ENCODE measurements around the gene IGF1R. TPM values are rescaled to one million over a fixed set of nuclear protein-coding genes. Genes with fewer than 3 reads are reported as not detected.

IGF1R gene
- total RNA-seq, 2 donors from 2014 or later, result 10.3 to 12.6 TPM

DNA sequence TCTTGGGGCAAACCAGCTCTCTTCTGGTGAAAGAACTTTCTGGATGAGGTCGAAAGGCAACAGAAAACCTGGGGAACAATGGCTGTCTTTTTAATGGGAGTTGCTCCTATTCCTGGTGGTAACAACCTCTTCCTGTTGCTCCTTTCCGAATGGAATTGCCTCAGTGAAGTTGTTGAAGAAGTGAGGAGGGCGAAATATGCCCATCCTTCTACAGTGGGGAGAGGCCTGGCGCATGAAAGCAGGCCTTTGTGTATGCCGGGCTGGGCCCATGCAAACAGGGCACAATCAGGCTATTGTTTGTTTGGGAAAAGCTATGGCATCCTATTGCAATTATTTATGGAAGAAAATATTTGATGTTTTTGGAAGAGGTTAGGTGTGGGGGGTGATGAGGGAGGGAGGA lies 166.9 kb downstream of the IGF1R start:
- peaks cover 0 to 11% of the 10 kb centered on the region in 2 donors for H3K4me1 Mint-ChIP-seq (ENCODE audit: low read depth in 2 of 2)
- H3K36me3 Mint-ChIP-seq, result no peaks in the 10 kb centered on the region
- no peak overlapping the region for H3K27ac Mint-ChIP-seq
- ATAC-seq (no peak), DNase-seq (ENCODE audit: low spot score) (no peak)
- H3K4me3 Mint-ChIP-seq, result no peak overlapping the region
- H3K9me3 Mint-ChIP-seq, result no peaks in the 10 kb centered on the region
- no peaks in the 10 kb centered on the region for H3K27me3 Mint-ChIP-seq

DNA sequence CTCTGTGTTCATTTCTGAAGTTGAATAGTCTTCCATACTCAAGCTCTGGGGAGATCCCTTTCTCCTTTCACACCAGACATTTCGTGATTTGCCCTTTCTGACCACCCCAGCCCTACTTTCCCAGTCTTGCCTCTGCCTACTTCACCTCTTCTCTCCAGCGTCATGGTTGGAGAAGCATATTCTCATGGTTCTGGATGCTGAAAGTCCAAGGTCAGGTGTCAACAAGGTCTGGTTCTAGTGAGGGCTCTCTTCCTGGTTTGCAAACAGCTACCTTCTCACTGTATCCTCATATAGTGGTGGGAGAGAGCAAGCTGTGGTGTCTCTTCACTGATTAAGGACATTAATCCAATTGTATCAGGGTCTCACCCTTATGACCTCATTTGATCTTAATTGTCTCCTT lies 169.4 kb downstream of the IGF1R start:
- Mint-ChIP-seq H3K36me3 (no peaks in the 10 kb centered on the region), H3K4me3 (no peak overlapping the region), H3K4me1 (ENCODE audit: low read depth in 2 of 2) (peaks cover 0 to 11% of the 10 kb centered on the region in 2 donors), H3K27me3 (no peaks in the 10 kb centered on the region), H3K9me3 (no peaks in the 10 kb centered on the region), H3K27ac (no peak overlapping the region)
- ATAC-seq, result no peak
- no peak for DNase-seq (ENCODE audit: low spot score)

DNA sequence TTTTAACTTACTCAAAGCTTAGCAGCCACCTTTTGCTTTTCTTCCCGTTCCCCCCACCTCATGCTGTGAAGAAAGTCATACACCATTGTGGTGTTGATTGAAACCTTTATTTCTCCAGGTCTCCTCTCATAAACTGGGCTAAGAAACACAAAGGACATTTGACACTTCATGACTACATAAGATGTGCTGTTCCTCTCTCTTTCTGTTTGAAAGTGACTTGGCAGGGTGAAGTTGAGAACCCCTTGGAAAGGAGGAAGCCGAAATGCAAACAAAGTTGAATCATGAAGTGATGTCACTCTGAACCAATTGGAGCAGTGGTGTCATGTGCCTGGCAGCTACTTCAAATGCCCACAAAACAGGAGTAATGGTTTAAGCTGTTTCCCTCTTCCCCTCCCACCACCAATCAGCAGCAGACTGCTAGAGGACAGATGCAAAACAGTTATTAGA lies 174.7 kb downstream of the IGF1R start:
- no peaks in the 10 kb centered on the region for H3K9me3 Mint-ChIP-seq
- H3K27me3 Mint-ChIP-seq, result no peaks in the 10 kb centered on the region

DNA sequence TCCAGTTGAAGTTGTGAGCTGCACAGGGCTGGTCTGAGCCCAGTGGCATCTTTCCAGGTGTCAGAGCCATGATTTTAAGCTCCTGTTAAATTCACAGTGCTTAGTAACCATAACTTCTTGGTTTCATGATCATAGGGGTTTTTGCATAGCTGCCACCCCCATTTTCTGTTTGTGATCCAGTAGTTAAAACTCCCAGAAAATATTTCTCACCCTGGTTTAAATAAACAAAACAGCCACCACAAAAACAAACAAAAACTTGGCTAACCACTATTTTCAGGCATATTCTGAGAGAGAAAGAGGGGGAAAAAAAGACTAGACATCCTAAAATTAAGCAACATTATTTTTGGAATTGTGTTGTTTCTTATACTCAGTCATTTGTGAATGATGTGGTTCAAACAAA lies 175.3 kb downstream of the IGF1R start:
- Mint-ChIP-seq H3K4me3 (no peak overlapping the region), H3K27me3 (no peaks in the 10 kb centered on the region), H3K9me3 (no peaks in the 10 kb centered on the region), H3K36me3 (no peaks in the 10 kb centered on the region), H3K27ac (no peak overlapping the region), H3K4me1 (ENCODE audit: low read depth in 2 of 2) (peaks cover 4 to 7% of the 10 kb centered on the region in 2 donors)
- no peak for ATAC-seq
- no peak for DNase-seq (ENCODE audit: low spot score)

More for the DNA sequence above, 174.7 kb downstream of the IGF1R start:
- Mint-ChIP-seq H3K27ac (no peak overlapping the region), H3K36me3 (no peaks in the 10 kb centered on the region), H3K4me3 (no peak overlapping the region), H3K4me1 (ENCODE audit: low read depth in 2 of 2) (peaks cover 4 to 10% of the 10 kb centered on the region in 2 donors)
- DNase-seq (ENCODE audit: low spot score) (no peak), ATAC-seq (peak in 1 of 2 donors; percentile 27)

DNA sequence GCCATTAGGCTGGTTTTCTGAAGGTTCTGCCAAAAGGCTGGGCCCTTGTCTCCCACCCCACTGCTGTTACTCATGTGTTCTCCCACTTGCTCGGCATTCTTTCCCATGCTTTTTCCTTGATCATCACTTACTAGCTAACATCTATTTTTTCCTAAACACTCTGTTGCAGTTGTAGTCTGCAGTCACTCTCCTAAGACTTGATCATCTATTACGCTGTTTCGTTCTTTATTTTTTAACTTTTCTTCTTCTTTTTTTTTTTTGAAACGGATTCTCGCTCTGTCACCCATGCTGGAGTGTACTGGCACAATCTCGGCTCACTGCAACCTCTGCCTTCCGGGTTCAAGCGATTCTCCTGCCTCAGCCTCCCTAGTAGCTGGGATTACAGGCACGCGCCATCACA lies 176.3 kb downstream of the IGF1R start:
- Mint-ChIP-seq H3K9me3 (no peaks in the 10 kb centered on the region), H3K4me1 (ENCODE audit: low read depth in 2 of 2) (peaks cover 4 to 7% of the 10 kb centered on the region in 2 donors), H3K4me3 (no peak overlapping the region), H3K36me3 (peaks cover 4% of the 10 kb centered on the region), H3K27ac (no peak overlapping the region), H3K27me3 (no peaks in the 10 kb centered on the region)
- no peak for DNase-seq (ENCODE audit: low spot score)
- no peak for ATAC-seq

DNA sequence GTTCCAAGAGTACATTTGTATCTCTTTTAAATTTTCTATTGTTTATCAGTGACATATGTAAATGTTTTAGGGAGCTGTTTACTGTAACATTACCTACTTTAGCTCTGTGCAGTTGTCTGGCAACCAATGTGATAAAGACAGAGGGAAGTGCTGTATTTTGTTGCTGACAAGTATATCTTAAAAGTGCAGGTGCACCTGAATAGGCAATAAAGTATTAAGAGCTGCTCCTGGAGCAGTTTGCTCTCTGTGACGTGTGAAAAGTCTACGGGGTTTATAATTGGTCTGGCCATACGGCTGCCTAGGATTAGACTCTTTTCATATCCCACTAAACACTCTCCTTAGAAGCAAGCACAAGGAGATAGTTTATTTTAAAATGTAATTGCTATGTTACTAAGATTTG lies 178.3 kb downstream of the IGF1R start:
- H3K4me1 Mint-ChIP-seq (ENCODE audit: low read depth in 2 of 2), result peaks cover 4 to 7% of the 10 kb centered on the region in 2 donors
- peaks cover 21% of the 10 kb centered on the region for H3K36me3 Mint-ChIP-seq
- ATAC-seq (no peak), DNase-seq (ENCODE audit: low spot score) (no peak)
- H3K4me3 Mint-ChIP-seq, result no peak overlapping the region
- H3K27me3 Mint-ChIP-seq, result peaks cover 0 to 5% of the 10 kb centered on the region in 2 donors
- no peak overlapping the region for H3K27ac Mint-ChIP-seq
- peaks cover 11% of the 10 kb centered on the region for H3K9me3 Mint-ChIP-seq

DNA sequence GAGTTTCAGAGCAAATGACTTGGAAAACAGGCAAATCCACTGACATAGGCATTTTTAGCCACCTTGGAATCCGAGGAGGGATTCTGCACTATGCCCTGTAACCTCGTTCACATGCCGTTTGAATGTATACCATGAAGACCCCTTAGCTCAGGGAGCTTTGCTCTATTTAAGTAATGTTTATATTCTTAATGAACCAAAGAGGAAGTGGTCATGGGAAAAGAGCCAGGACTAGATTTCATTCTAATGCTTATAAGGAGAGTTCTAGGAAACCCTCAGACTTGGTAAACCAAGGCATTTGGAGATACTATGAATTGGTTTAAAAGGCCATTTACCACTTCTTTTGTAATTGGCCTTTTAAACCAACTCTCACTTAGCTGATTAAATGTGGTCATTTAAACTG lies 178.9 kb downstream of the IGF1R start:
- H3K27ac Mint-ChIP-seq, result no peak overlapping the region
- H3K4me1 Mint-ChIP-seq (ENCODE audit: low read depth in 2 of 2), result peaks cover 4 to 7% of the 10 kb centered on the region in 2 donors
- DNase-seq (ENCODE audit: low spot score) (no peak), ATAC-seq (no peak)
- H3K4me3 Mint-ChIP-seq, result no peak overlapping the region
- peaks cover 16% of the 10 kb centered on the region for H3K9me3 Mint-ChIP-seq
- H3K27me3 Mint-ChIP-seq, result peaks cover 0 to 5% of the 10 kb centered on the region in 2 donors
- H3K36me3 Mint-ChIP-seq, result peaks cover 27% of the 10 kb centered on the region

DNA sequence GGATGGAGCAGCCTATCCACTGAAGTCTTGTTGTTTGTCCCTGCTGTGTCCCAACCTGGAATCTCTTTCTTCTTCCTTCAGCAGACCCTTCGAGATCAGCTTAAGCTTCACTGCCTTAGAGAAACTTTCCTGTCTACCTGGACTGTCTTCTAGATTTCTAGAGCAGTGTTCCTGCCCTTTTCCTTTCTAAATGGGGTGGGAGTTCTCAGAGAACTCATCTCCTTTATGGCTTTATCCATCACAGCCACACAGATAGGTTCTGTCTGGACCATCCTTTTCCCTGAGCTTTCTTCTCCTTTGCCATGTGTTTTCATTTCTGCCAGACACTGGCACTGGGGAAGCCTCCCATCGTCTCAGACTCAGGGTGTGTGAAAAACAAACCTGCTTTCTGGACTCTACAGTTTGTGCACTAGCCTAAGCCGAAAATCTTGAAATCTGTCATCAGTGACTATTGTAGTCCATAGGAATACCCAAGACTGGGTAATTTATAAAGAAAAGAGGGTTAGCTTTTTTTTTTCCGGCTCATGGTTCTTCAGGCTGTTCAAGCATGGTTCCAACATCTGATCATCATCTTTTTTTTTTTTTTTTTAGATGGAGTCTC lies 181.8 kb downstream of the IGF1R start:
- no peak for ATAC-seq
- H3K9me3 Mint-ChIP-seq, result peaks cover 19% of the 10 kb centered on the region
- H3K27me3 Mint-ChIP-seq, result peaks cover 0 to 5% of the 10 kb centered on the region in 2 donors
- H3K36me3 Mint-ChIP-seq, result peaks cover 31% of the 10 kb centered on the region
- peaks cover 0 to 3% of the 10 kb centered on the region in 2 donors for H3K4me1 Mint-ChIP-seq (ENCODE audit: low read depth in 2 of 2)
- no peak for DNase-seq (ENCODE audit: low spot score)
- no peak overlapping the region for H3K27ac Mint-ChIP-seq
- H3K4me3 Mint-ChIP-seq, result no peak overlapping the region

DNA sequence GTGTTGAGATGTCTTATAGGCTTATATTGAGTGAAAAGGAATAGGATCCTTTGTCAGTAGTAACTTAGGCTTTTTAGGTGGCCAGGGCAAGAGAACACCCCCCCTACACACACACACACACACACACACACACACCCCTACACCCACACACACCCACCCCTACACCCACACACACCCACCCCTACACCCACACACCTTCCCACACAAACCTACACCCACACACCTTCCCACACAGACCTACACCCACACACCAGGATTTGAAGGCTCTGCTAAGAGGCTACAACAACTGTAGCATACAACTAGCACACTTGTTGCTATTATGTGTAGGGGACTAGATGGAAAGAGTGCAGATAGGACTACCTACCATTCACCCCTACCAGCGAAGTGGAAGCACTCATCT lies 186.6 kb downstream of the IGF1R start:
- Mint-ChIP-seq H3K27me3 (peaks cover 0 to 5% of the 10 kb centered on the region in 2 donors), H3K4me3 (no peak overlapping the region), H3K4me1 (ENCODE audit: low read depth in 2 of 2) (peaks cover 0 to 4% of the 10 kb centered on the region in 2 donors), H3K36me3 (peaks cover 23% of the 10 kb centered on the region), H3K27ac (no peak overlapping the region), H3K9me3 (peaks cover 18% of the 10 kb centered on the region)
- ATAC-seq, result peak in 1 of 2 donors; percentile 24
- no peak for DNase-seq (ENCODE audit: low spot score)

DNA sequence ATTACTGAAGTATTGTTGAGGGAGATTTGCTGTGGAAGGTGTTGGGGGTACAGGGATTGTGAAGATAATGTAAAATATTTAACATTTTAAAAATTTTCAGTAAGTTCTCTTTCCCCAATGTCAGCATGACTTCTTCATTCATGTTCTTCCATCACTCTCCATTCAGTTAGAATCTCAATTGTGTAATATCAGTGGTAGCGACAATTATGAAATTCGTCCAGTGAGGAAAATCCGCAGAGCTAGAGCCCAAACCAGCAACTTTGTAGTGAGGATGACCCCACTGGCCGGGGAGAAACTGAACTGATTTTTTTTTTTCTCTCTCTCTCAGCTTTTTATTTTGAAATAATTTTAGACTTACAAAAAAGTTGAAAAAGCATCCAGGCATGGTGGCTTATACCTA lies 187.5 kb downstream of the IGF1R start:
- ATAC-seq (no peak), DNase-seq (ENCODE audit: low spot score) (no peak)
- peaks cover 14% of the 10 kb centered on the region for H3K9me3 Mint-ChIP-seq
- peaks cover 0 to 6% of the 10 kb centered on the region in 2 donors for H3K4me1 Mint-ChIP-seq (ENCODE audit: low read depth in 2 of 2)
- no peak overlapping the region for H3K4me3 Mint-ChIP-seq
- no peak overlapping the region for H3K27ac Mint-ChIP-seq
- peaks cover 18% of the 10 kb centered on the region for H3K36me3 Mint-ChIP-seq
- H3K27me3 Mint-ChIP-seq, result peaks cover 0 to 5% of the 10 kb centered on the region in 2 donors

DNA sequence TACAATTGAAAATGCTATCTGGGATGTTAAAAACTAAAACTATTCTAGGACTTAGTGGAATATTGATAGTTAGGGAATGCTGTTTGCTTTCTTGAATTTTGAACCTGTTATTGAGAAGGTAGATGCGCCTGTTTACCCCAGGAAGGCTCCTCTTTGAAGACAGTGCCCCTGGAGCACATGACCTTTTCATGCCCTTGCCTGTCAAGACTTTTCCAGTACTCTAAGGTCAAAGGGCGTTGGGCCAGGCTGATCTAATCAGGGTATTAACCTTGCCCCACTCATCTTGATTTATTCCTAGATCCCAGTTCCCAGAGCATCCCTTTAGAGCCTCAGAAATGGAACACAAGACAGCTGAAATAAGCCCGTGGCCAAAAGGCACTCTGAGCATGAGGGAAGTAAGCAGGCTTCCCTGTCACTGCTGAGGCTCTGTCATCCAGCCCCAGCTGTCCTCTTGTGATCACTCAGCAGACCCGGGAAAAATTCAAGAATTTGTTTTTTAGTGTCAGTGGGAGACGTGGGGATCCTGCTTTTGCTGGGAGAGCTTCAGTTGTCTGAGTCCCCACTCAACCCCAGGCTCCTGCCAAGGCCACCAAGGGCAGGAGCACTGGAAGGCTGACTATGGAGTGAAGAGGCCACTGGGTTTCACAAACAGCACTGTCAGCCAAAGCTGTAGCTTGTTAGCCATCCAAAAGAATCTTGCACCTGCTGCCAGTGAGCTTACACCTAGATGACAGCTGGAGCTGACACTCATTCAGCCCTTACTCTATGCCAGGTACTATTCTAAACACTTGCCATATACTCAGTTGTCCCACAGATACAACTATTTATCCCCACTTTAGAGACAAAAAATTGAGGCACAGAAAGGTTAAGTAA lies 190.3 kb downstream of the IGF1R start:
- ATAC-seq, result no peak
- Mint-ChIP-seq H3K36me3 (no peaks in the 10 kb centered on the region), H3K9me3 (peaks cover 4% of the 10 kb centered on the region)

DNA sequence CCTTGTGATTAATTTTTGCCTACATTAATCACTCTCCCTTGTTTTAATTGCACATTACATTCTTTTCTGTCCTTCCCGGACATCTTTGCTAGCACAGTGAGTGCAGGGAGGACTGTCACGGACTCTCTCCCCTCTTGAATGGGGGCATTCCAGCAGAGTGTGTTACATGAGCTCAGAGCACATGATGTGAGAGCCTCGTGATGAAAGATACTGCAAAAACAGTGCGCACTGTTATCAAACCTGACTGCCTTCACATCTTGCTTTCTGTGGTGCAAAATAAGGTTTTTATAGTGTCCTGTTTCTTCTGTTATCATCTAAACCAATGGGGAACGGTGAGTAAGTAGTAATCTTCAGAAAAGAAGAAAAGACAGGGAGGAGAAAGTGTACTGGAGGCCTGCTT lies 191.7 kb downstream of the IGF1R start:
- no peaks in the 10 kb centered on the region for H3K27me3 Mint-ChIP-seq
- no peaks in the 10 kb centered on the region for H3K36me3 Mint-ChIP-seq
- no peaks in the 10 kb centered on the region for H3K9me3 Mint-ChIP-seq
- H3K4me3 Mint-ChIP-seq, result no peak overlapping the region
- H3K27ac Mint-ChIP-seq, result no peak overlapping the region
- ATAC-seq (no peak), DNase-seq (ENCODE audit: low spot score) (no peak)
- peaks cover 0 to 9% of the 10 kb centered on the region in 2 donors for H3K4me1 Mint-ChIP-seq (ENCODE audit: low read depth in 2 of 2)

More for the DNA sequence above, 190.3 kb downstream of the IGF1R start:
- no peak overlapping the region for H3K4me3 Mint-ChIP-seq
- H3K4me1 Mint-ChIP-seq (ENCODE audit: low read depth in 2 of 2), result peaks cover 0 to 12% of the 10 kb centered on the region in 2 donors
- H3K27me3 Mint-ChIP-seq, result no peaks in the 10 kb centered on the region
- DNase-seq (ENCODE audit: low spot score), result no peak
- no peak overlapping the region for H3K27ac Mint-ChIP-seq

DNA sequence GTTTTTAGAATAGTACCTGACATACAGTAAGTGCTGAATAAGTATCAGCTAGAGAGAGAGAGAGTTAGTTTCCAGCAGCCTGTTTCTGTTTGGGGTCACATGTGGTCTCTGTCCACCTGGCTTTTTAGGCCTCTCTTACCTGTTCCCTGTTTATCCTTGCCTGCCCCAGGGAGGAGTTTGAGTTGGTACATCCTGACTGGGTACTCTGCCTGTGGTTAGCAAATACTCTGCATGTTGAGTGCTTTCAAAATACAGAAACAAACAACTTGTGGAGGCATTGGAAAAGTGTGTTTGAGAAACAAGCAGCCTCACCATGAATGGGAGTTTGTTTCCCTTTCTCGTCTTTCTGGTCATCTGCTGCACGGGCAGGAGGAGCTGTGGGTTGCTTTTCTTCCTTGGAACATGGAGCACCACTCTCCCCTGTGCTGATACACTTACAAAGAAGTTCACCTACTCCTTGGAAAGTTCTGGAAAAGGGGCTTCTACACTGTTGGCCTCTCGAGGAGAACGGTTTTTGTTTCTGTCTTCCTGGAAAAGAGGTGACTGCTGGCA lies 193.2 kb downstream of the IGF1R start:
- Mint-ChIP-seq H3K9me3 (no peaks in the 10 kb centered on the region), H3K36me3 (no peaks in the 10 kb centered on the region), H3K27me3 (no peaks in the 10 kb centered on the region), H3K27ac (no peak overlapping the region), H3K4me1 (ENCODE audit: low read depth in 2 of 2) (peaks cover 5 to 12% of the 10 kb centered on the region in 2 donors), H3K4me3 (no peak overlapping the region)
- no peak for ATAC-seq
- no peak for DNase-seq (ENCODE audit: low spot score)
